SK-N-SH (cell line): ENCODE results near the gene KCNJ15. TPM values are rescaled to one million over a fixed set of nuclear protein-coding genes. Genes with fewer than 3 reads are reported as not detected.

Experiments used
- CTCF ChIA-PET: fragments of 300-600, 350-600 bp; formaldehyde crosslinking; extraction: SDS; loops from one replicate; lab custom pipeline; 2021; lab: Yijun Ruan, JAX
- POLR2A ChIA-PET: fragments of 350-600 bp; sonication (Branson Sonifier 250); formaldehyde crosslinking; extraction: SDS; loops from one replicate; lab custom pipeline; 2020; ENCODE audit warnings: antibody characterized with exemption, inconsistent platforms; lab: Yijun Ruan, JAX
- DNase-seq: peaks from one replicate; pipeline ENCODE4 v3.0.0; 2012
- H2AFZ ChIP-seq: fragments of 200-600 bp; sonication (generic); 2 replicates; pipeline ENCODE4 v1.8.1; 2016; ENCODE audit warnings: antibody characterized with exemption, mild to moderate bottlenecking, low read depth
- H3F3A ChIP-seq: fragments of 200-600 bp; sonication (generic); replicated peaks from 2 replicates; pipeline ENCODE3; 2016; ENCODE audit warnings: antibody characterized with exemption, mild to moderate bottlenecking; ENCODE audit not compliant: insufficient read depth
- H3K27ac ChIP-seq, 2 experiments: fragments of 200-500 bp in 1 of 2; fragments of 200-600 bp in 1 of 2; sonication (Bioruptor generic) in 1 of 2; sonication (generic), shearing (Covaris generic) in 1 of 2; 2 replicates each; pipeline versions ENCODE4 v1.5.1 to v1.6.1; 2014 to 2016; ENCODE audit warnings: low read depth in 2 of 2, inconsistent platforms in 1 of 2, low read length in 1 of 2, mild to moderate bottlenecking in 1 of 2, mixed read lengths in 1 of 2
- H3K27me3 ChIP-seq: fragments of 200-600 bp; sonication (generic), shearing (Covaris generic); 2 replicates; pipeline ENCODE4 v1.6.1; 2016; ENCODE audit warnings: mixed run types; ENCODE audit not compliant: insufficient read depth
- H3K36me3 ChIP-seq, 2 experiments: fragments of 200-500 bp in 1 of 2; fragments of 200-600 bp in 1 of 2; sonication (Bioruptor generic) in 1 of 2; sonication (generic) in 1 of 2; replicated peaks in 1 of 2; 2 replicates each; pipeline versions ENCODE3 to v1.5.1; 2014 to 2016; ENCODE audit warnings: low read length in 1 of 2, mild to moderate bottlenecking in 1 of 2; ENCODE audit not compliant: insufficient read depth in 2 of 2, control insufficient read depth in 1 of 2
- H3K4me1 ChIP-seq, 2 experiments: fragments of 200-500 bp in 1 of 2; fragments of 200-600 bp in 1 of 2; sonication (Bioruptor generic) in 1 of 2; sonication (generic), shearing (Covaris generic) in 1 of 2; 2 replicates each; pipeline versions ENCODE4 v1.5.1 to v1.6.1; 2014 to 2016; ENCODE audit warnings: low read depth in 1 of 2, low read length in 1 of 2, mixed run types in 1 of 2; ENCODE audit not compliant: insufficient read depth in 2 of 2, control insufficient read depth in 1 of 2
- H3K4me2 ChIP-seq: fragments of 200-600 bp; sonication (generic), shearing (Covaris generic); 2 replicates; pipeline ENCODE4 v1.6.1; 2017; ENCODE audit warnings: mixed run types
- H3K4me3 ChIP-seq, 2 experiments: fragments of 200-500 bp in 1 of 2; fragments of 200-600 bp in 1 of 2; sonication (Bioruptor generic) in 1 of 2; sonication (generic), shearing (Covaris generic) in 1 of 2; 2 replicates each; pipeline versions ENCODE4 v1.5.1 to v1.8.1; 2014 to 2016; ENCODE audit warnings: low read depth in 2 of 2, inconsistent platforms in 1 of 2, low read length in 1 of 2, mild to moderate bottlenecking in 1 of 2, mixed read lengths in 1 of 2, moderate library complexity in 1 of 2
- H3K79me2 ChIP-seq: fragments of 200-600 bp; sonication (generic); 2 replicates; pipeline ENCODE4 v1.8.1; 2017; ENCODE audit warnings: mild to moderate bottlenecking; ENCODE audit not compliant: insufficient read depth
- H3K9ac ChIP-seq: fragments of 200-600 bp; sonication (generic); 2 replicates; pipeline ENCODE4 v1.6.1; 2017; ENCODE audit warnings: mixed run types
- H3K9me2 ChIP-seq: fragments of 200-600 bp; sonication (generic); 2 replicates; pipeline ENCODE4 v1.6.1; 2017; ENCODE audit warnings: mixed run types
- H3K9me3 ChIP-seq: fragments of 200-600 bp; sonication (generic); 2 replicates; pipeline ENCODE4 v1.6.1; 2017; ENCODE audit warnings: mixed run types, mild to moderate bottlenecking, moderate library complexity
- H4K20me1 ChIP-seq: fragments of 200-600 bp; sonication (generic); 2 replicates; pipeline ENCODE4 v1.6.1; 2017; ENCODE audit warnings: mild to moderate bottlenecking, mixed run types; ENCODE audit not compliant: insufficient read depth
- CHD2 ChIP-seq: fragments of 150-350 bp; IDR thresholded peaks from 2 replicates; pipeline ENCODE4 v1.6.1; 2018; ENCODE audit warnings: low read length; ENCODE audit not compliant: partially characterized antibody
- EP300 ChIP-seq, 2 experiments: IDR thresholded peaks; 2 replicates each; pipeline versions ENCODE4 v1.4.0 to v1.6.1; 2012; ENCODE audit warnings: borderline replicate concordance in 1 of 2, low read depth in 1 of 2, low read length in 1 of 2
- FOSL2 ChIP-seq: IDR thresholded peaks from 2 replicates; pipeline ENCODE4 v1.4.0; 2012; ENCODE audit warnings: low read depth, mild to moderate bottlenecking, moderate library complexity, borderline replicate concordance
- FOXJ3 ChIP-seq: sonication (generic); formaldehyde crosslinking; IDR thresholded peaks from 2 replicates; pipeline ENCODE4 v1.5.1; 2020; ENCODE audit warnings: mild to moderate bottlenecking, missing genetic modification reagents
- GABPA ChIP-seq: IDR thresholded peaks from 2 replicates; pipeline ENCODE4 v1.4.0; 2012; ENCODE audit warnings: low read depth, mild to moderate bottlenecking
- GATA2 ChIP-seq: sonication (generic); formaldehyde crosslinking; IDR thresholded peaks from 2 replicates; pipeline ENCODE4 v1.5.0; 2020; ENCODE audit warnings: mild to moderate bottlenecking, missing genetic modification reagents
- JUND ChIP-seq: IDR thresholded peaks from 2 replicates; pipeline ENCODE4 v1.4.0; 2012
- MAX ChIP-seq: IDR thresholded peaks from 2 replicates; pipeline ENCODE4 v1.4.0; 2012; ENCODE audit warnings: low read depth
- MEF2A ChIP-seq: IDR thresholded peaks from 2 replicates; pipeline ENCODE4 v1.4.0; 2012; ENCODE audit warnings: low read depth, borderline replicate concordance
- RAD21 ChIP-seq: IDR thresholded peaks from 2 replicates; pipeline ENCODE4 v1.6.1; 2012; ENCODE audit warnings: mild to moderate bottlenecking, low read length
- RCOR1 ChIP-seq: fragments of 150-350 bp; IDR thresholded peaks from 2 replicates; pipeline ENCODE4 v1.6.1; 2017; ENCODE audit warnings: antibody characterized with exemption, low read length
- RXRA ChIP-seq: IDR thresholded peaks from 2 replicates; pipeline ENCODE4 v1.4.0; 2012; ENCODE audit warnings: low read depth, mild to moderate bottlenecking, borderline replicate concordance
- TAF1 ChIP-seq: IDR thresholded peaks from 2 replicates; pipeline ENCODE4 v1.6.1; 2012; ENCODE audit warnings: low read depth, mild to moderate bottlenecking, low read length, moderate library complexity, borderline replicate concordance
- TCF12 ChIP-seq: IDR thresholded peaks from 2 replicates; pipeline ENCODE4 v1.4.0; 2012
- TEAD4 ChIP-seq: IDR thresholded peaks from 2 replicates; pipeline ENCODE4 v1.4.0; 2012; ENCODE audit warnings: mild to moderate bottlenecking, borderline replicate concordance; ENCODE audit not compliant: insufficient read depth
- USF2 ChIP-seq: fragments of 150-350 bp; IDR thresholded peaks from 2 replicates; pipeline ENCODE4 v1.6.1; 2017; ENCODE audit warnings: antibody characterized with exemption, low read length, low read depth, borderline replicate concordance
- YY1 ChIP-seq: IDR thresholded peaks from 2 replicates; pipeline ENCODE4 v1.4.0; 2012; ENCODE audit warnings: low read depth, mild to moderate bottlenecking
- WGBS: methylation state at CpG from one replicate; pipeline ENCODE4 v1.1.6; 2017; ENCODE audit warnings: low lambda C conversion rate; 5-methylcytosine and 5-hydroxymethylcytosine counted together
- polyA plus RNA-seq, 3 experiments: library from polyadenylated mRNA; depleted of rRNA; stranded (reverse); fragments of >200 nt; gene quantifications; 2 replicates each; pipeline ENCODE4 v1.2.3, GENCODE V29; 2012
- TF ChIP-seq, protein P1 (sequence below): fragments of 150-350 bp; IDR thresholded peaks from 2 replicates; pipeline ENCODE4 v1.6.1; 2016; ENCODE audit warnings: mild to moderate bottlenecking, low read depth, low read length
- TF ChIP-seq, protein P2 (sequence below): IDR thresholded peaks from 2 replicates; pipeline ENCODE4 v1.6.1; 2012; ENCODE audit warnings: mild to moderate bottlenecking, low read depth, low read length, moderate library complexity
- TF ChIP-seq, protein P3 (sequence below): IDR thresholded peaks from 2 replicates; pipeline ENCODE4; 2012

The KCNJ15 gene
- polyA plus RNA-seq, 1 of the 3 experiments (the other 2 are of a cell fraction): 0.03 TPM

DNA sequence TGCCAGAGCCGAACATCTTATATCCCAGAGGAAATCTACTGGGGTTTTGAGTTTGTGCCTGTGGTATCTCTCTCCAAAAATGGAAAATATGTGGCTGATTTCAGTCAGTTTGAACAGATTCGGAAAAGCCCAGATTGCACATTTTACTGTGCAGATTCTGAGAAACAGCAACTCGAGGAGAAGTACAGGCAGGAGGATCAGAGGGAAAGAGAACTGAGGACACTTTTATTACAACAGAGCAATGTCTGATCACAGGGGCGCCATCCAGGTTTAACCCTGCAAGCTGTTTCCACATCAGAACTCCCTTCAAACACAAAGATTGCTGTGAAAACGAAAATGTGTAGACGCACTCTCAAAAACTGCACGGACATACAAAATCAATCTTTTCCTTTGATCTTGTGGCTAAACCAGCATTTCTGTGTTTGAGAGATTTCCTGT is 43.4 kb downstream of the KCNJ15 start:
- 74% methylated on average over 7 of the region's 7 CpGs for WGBS
- Histone ChIP-seq H4K20me1 (no peaks in the 10 kb centered on the region), H3K4me1 (peaks cover 0 to 3% of the 10 kb centered on the region in 2 experiments; a peak in 1 of 4 replicates), H3K27me3 (no peaks in the 10 kb centered on the region), H3K4me2 (no peak overlapping the region), H3K9me3 (no peaks in the 10 kb centered on the region), H3K9ac (no peak overlapping the region), H3K27ac (no peak overlapping the region), H3F3A (peaks cover 5% of the 10 kb centered on the region), H2AFZ (no peak overlapping the region), H3K4me3 (no peak overlapping the region), H3K36me3 (no peaks in the 10 kb centered on the region), H3K79me2 (no peaks in the 10 kb centered on the region), H3K9me2 (no peaks in the 10 kb centered on the region)
- ChIA-PET POLR2A (no interaction called here), CTCF (no interaction called here)
- TF ChIP-seq, protein P1, sequence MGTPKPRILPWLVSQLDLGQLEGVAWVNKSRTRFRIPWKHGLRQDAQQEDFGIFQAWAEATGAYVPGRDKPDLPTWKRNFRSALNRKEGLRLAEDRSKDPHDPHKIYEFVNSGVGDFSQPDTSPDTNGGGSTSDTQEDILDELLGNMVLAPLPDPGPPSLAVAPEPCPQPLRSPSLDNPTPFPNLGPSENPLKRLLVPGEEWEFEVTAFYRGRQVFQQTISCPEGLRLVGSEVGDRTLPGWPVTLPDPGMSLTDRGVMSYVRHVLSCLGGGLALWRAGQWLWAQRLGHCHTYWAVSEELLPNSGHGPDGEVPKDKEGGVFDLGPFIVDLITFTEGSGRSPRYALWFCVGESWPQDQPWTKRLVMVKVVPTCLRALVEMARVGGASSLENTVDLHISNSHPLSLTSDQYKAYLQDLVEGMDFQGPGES: no peak
- no peak for TF ChIP-seq MEF2A
- TF ChIP-seq, protein P2, sequence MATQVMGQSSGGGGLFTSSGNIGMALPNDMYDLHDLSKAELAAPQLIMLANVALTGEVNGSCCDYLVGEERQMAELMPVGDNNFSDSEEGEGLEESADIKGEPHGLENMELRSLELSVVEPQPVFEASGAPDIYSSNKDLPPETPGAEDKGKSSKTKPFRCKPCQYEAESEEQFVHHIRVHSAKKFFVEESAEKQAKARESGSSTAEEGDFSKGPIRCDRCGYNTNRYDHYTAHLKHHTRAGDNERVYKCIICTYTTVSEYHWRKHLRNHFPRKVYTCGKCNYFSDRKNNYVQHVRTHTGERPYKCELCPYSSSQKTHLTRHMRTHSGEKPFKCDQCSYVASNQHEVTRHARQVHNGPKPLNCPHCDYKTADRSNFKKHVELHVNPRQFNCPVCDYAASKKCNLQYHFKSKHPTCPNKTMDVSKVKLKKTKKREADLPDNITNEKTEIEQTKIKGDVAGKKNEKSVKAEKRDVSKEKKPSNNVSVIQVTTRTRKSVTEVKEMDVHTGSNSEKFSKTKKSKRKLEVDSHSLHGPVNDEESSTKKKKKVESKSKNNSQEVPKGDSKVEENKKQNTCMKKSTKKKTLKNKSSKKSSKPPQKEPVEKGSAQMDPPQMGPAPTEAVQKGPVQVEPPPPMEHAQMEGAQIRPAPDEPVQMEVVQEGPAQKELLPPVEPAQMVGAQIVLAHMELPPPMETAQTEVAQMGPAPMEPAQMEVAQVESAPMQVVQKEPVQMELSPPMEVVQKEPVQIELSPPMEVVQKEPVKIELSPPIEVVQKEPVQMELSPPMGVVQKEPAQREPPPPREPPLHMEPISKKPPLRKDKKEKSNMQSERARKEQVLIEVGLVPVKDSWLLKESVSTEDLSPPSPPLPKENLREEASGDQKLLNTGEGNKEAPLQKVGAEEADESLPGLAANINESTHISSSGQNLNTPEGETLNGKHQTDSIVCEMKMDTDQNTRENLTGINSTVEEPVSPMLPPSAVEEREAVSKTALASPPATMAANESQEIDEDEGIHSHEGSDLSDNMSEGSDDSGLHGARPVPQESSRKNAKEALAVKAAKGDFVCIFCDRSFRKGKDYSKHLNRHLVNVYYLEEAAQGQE: no peak
- DNase-seq: no peak

DNA sequence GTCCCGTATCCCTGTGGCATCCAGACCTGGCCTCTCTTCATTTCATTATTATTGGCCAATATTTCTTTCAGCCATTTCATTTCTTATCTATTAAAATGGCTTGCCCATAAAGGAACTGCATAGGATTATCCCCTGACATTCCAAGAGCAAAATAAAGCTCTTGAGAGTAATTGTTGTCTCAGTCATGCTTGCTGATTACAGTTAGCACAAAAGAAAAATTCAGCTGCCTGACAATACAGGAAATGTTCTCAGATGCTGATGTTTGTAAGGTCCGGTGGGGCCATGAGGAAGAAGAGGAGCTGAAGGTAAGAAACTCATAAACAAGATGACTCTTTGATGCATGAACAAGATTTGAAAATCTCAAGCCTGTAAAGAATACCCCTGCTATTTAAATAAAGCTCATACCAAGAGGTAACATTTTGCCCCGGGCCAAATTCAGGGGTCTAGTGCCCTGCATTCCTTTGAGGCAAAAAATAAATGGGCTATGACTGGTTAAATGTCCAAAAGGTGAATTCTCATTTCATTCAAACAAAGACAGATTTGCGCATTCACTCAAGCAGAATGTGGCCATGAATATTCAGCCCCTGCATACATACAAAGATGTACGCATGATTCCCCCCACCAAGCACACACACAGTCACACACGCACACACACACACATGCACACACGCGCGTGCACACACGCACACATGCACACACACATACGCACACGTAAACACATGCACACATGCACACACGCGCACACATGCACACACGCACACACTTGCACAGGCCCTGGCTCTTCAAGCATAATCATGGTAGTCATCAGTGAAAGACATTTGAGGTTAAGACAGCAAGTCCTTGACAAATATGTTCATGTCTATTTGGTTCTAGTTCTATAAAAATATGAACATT is 44.8 kb downstream of the KCNJ15 start:
- ChIA-PET CTCF (no interaction called here), POLR2A (no interaction called here)
- Histone ChIP-seq H3K27ac (no peak overlapping the region), H3K27me3 (no peaks in the 10 kb centered on the region), H3F3A (peaks cover 11% of the 10 kb centered on the region), H2AFZ (no peak overlapping the region), H3K36me3 (no peaks in the 10 kb centered on the region), H3K9ac (no peak overlapping the region), H3K4me3 (no peak overlapping the region), H3K4me2 (no peak overlapping the region), H3K9me2 (no peaks in the 10 kb centered on the region), H3K4me1 (peaks cover 3 to 5% of the 10 kb centered on the region in 2 experiments; a peak in 1 of 4 replicates), H3K79me2 (no peaks in the 10 kb centered on the region), H4K20me1 (no peaks in the 10 kb centered on the region), H3K9me3 (no peaks in the 10 kb centered on the region)
- TF ChIP-seq, protein P3, sequence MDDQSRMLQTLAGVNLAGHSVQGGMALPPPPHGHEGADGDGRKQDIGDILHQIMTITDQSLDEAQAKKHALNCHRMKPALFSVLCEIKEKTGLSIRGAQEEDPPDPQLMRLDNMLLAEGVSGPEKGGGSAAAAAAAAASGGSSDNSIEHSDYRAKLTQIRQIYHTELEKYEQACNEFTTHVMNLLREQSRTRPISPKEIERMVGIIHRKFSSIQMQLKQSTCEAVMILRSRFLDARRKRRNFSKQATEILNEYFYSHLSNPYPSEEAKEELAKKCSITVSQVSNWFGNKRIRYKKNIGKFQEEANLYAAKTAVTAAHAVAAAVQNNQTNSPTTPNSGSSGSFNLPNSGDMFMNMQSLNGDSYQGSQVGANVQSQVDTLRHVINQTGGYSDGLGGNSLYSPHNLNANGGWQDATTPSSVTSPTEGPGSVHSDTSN: no peak
- TF ChIP-seq RAD21: no peak
- no peak for TF ChIP-seq FOXJ3 (CRISPR knock-in tag)
- no peak for TF ChIP-seq GABPA
- TF ChIP-seq TEAD4: no peak
- TF ChIP-seq MAX: no peak
- TF ChIP-seq FOSL2: no peak
- no peak for TF ChIP-seq YY1
- no peak for TF ChIP-seq TAF1
- no peak for TF ChIP-seq EP300 (IDR thresholded peaks at IDR 0.05; ENCODE audit: borderline replicate concordance in 1 of 2, low read depth in 1 of 2, low read length in 1 of 2)
- TF ChIP-seq GATA2 (CRISPR knock-in tag): no peak
- TF ChIP-seq JUND: no peak
- no peak for TF ChIP-seq CHD2
- TF ChIP-seq USF2: no peak
- TF ChIP-seq RCOR1: no peak
- no peak for TF ChIP-seq RXRA
- no peak for TF ChIP-seq TCF12
- DNase-seq: no peak
- 87% methylated on average over 15 of the region's 15 CpGs for WGBS
